K562 (cell line): ENCODE results near the gene S100A7A. TPM values are rescaled to one million over a fixed set of nuclear protein-coding genes. Genes with fewer than 3 reads are reported as not detected.

Experiments used
- ATAC-seq: fragments of 200-7000 bp; cut with Tn5 transposase; 3 replicates; pipeline ENCODE4 v1.9.1; 2020; ENCODE audit warnings: moderate library complexity
- BruUV-seq: library from RNA; stranded (reverse); fragments of 400-500 nt; replicated peaks from 2 replicates; lab custom pipeline; 2021; lab: Mats Ljungman, UMichigan
- CTCF ChIA-PET: fragments of 300-600 bp; formaldehyde crosslinking; extraction: SDS; loops from one replicate; lab custom pipeline; 2021; ENCODE audit warnings: low intra/inter-chr PET ratio; lab: Yijun Ruan, JAX
- POLR2A ChIA-PET: fragments of 300-600, 350-650 bp; sonication (Branson Sonifier 250); formaldehyde crosslinking; extraction: SDS; loops from one replicate; lab custom pipeline; 2021; ENCODE audit warnings: antibody characterized with exemption, inconsistent platforms; lab: Yijun Ruan, JAX
- DNase-seq, 4 experiments: peaks; one replicate each; pipeline versions ENCODE4 v3.0.0 to v3.0.0-alpha.2; 2011 to 2018; ENCODE audit warnings: low spot score in 3 of 4, mixed read lengths in 3 of 4; ENCODE audit errors: extremely low read depth in 1 of 4
- FAIRE-seq: peaks from 2 replicates; lab custom pipeline; 2011; peaks lifted over from hg19 to GRCh38; lab: Jason Lieb, UNC
- H2AFZ ChIP-seq: 2 replicates; pipeline ENCODE4 v1.6.0; 2011; ENCODE audit warnings: low read depth, low read length, control low read depth, inconsistent platforms
- H3K27ac ChIP-seq: fragments of 200-600 bp; 3 replicates; pipeline ENCODE4 v1.8.0; 2011; ENCODE audit warnings: low read depth, mild to moderate bottlenecking, control low read depth, inconsistent platforms, low read length, moderate library complexity, mixed read lengths; ENCODE audit errors: extremely low read depth
- H3K27me3 ChIP-seq, 2 experiments: fragments of 300-600 bp in 1 of 2; 2 replicates in 1 of 2; 3 replicates in 1 of 2; pipeline versions ENCODE4 v1.6.0 to v1.8.0; 2011; ENCODE audit warnings: inconsistent platforms in 2 of 2, low read length in 2 of 2, mild to moderate bottlenecking in 1 of 2, mixed read lengths in 1 of 2, moderate library complexity in 1 of 2; ENCODE audit not compliant: control insufficient read depth in 2 of 2, insufficient read depth in 2 of 2
- H3K36me3 ChIP-seq: fragments of 300-600 bp; 3 replicates; pipeline ENCODE4 v1.8.0; 2011; ENCODE audit warnings: mild to moderate bottlenecking, low read length, inconsistent platforms; ENCODE audit not compliant: control insufficient read depth, insufficient read depth
- H3K4me1 ChIP-seq, 2 experiments: fragments of 200-600 bp in 1 of 2; replicated peaks in 1 of 2; 2 replicates in 1 of 2; 3 replicates in 1 of 2; pipeline versions ENCODE4 v1.5.1 to v1.8.0; 2011; ENCODE audit warnings: inconsistent platforms in 2 of 2, low read length in 2 of 2, mild to moderate bottlenecking in 1 of 2, mixed read lengths in 1 of 2, moderate library complexity in 1 of 2; ENCODE audit not compliant: control insufficient read depth in 2 of 2, insufficient read depth in 2 of 2
- H3K4me2 ChIP-seq: 2 replicates; pipeline ENCODE4 v1.6.1; 2011; ENCODE audit warnings: low read length, control low read depth, inconsistent platforms, mixed read lengths; ENCODE audit not compliant: insufficient read depth
- H3K4me3 ChIP-seq: fragments of 200-600 bp; sonication (generic), shearing (Covaris generic); 2 replicates; pipeline ENCODE4 v1.5.1; 2016; ENCODE audit warnings: control low read depth, inconsistent platforms
- H3K79me2 ChIP-seq: fragments of 200-600 bp; 3 replicates; pipeline ENCODE4 v1.8.0; 2011; ENCODE audit warnings: low read length, inconsistent platforms; ENCODE audit not compliant: control insufficient read depth, insufficient read depth
- H3K9ac ChIP-seq, 2 experiments: 2 replicates each; pipeline versions ENCODE4 v1.6.0 to v1.6.1; 2011; ENCODE audit warnings: low read depth in 2 of 2, low read length in 2 of 2, control low read depth in 1 of 2, inconsistent platforms in 1 of 2, mild to moderate bottlenecking in 1 of 2, mixed read lengths in 1 of 2; ENCODE audit not compliant: insufficient read depth in 1 of 2
- H3K9me1 ChIP-seq: one replicate; pipeline ENCODE4 v1.6.0; 2011; ENCODE audit warnings: inconsistent platforms, mild to moderate bottlenecking, low read length, moderate library complexity; ENCODE audit not compliant: control insufficient read depth, insufficient read depth
- H3K9me3 ChIP-seq: replicated peaks from 2 replicates; pipeline ENCODE4 v1.5.1; 2011; ENCODE audit warnings: low read depth, low read length, inconsistent platforms; ENCODE audit not compliant: control insufficient read depth, insufficient read depth
- H4K20me1 ChIP-seq: replicated peaks from 2 replicates; pipeline ENCODE4 v1.6.1; 2011; ENCODE audit warnings: low read length, inconsistent platforms, mixed read lengths; ENCODE audit not compliant: control insufficient read depth, insufficient read depth
- ATF1 ChIP-seq, 2 experiments: fragments of 450-650 bp in 1 of 2; IDR thresholded peaks; 2 replicates each; pipeline ENCODE4 v1.6.1; 2016; ENCODE audit warnings: missing compliant biosample characterization in 1 of 2, missing genetic modification characterization in 1 of 2
- BHLHE40 ChIP-seq: IDR thresholded peaks from 2 replicates; pipeline ENCODE4 v1.6.1; 2011; ENCODE audit warnings: low read length, improper control_type of control experiment
- CEBPB ChIP-seq: fragments of 450-650 bp; IDR thresholded peaks from 2 replicates; pipeline ENCODE4 v1.6.1; 2016; ENCODE audit warnings: missing genetic modification characterization, missing compliant biosample characterization
- CXXC5 ChIP-seq: fragments of 250-450 bp; sonication (Bioruptor Pico); IDR thresholded peaks from 2 replicates; pipeline ENCODE4 v1.8.0; 2022; ENCODE audit warnings: inconsistent platforms, mild to moderate bottlenecking, moderate library complexity
- KLF1 ChIP-seq: fragments of 450-650 bp; IDR thresholded peaks from 2 replicates; pipeline ENCODE4 v1.6.1; 2016; ENCODE audit warnings: missing genetic modification characterization, missing compliant biosample characterization
- ZC3H8 ChIP-seq: fragments of 450-650 bp; IDR thresholded peaks from 2 replicates; pipeline ENCODE4 v1.6.1; 2017
- WGBS: fragments of 100-300 bp; shearing (Covaris generic); methylation state at CpG from one replicate; pipeline ENCODE4 v1.1.6; 2016; ENCODE audit warnings: low coverage, mixed read lengths; ENCODE audit not compliant: insufficient coverage; ENCODE audit errors: missing lambda C conversion rate; 5-methylcytosine and 5-hydroxymethylcytosine counted together
- in situ Hi-C: fragments of 300-500 bp; cut with MboI; formaldehyde crosslinking; loops from 4 replicates; pipeline ENCODE4 v1.15.0; 2018; ENCODE audit warnings: inconsistent platforms, mixed read lengths
- intact Hi-C: fragments of 100-400 bp; cut with micrococcal nuclease; formaldehyde crosslinking; loops from 2 replicates; pipeline ENCODE4 v1.14.2; 2022
- polyA plus RNA-seq, 8 experiments: library from polyadenylated mRNA; depleted of rRNA in 4 of 8; stranded (reverse) in 5 of 8; unstranded in 3 of 8; fragments of >200 nt; fragmentation: Nextera tagmentation in 2 of 8; fragmentation: Illumina TruSeq in 1 of 8; extraction: Ambion mirVana in 2 of 8; extraction: Trizol in 1 of 8; gene quantifications; 2 replicates each; pipeline versions ENCODE4 v1.2.1 to v1.2.3, GENCODE V29; 2011 to 2014; ENCODE audit warnings: inconsistent platforms in 1 of 8, missing spikeins in 1 of 8
- total RNA-seq, 7 experiments: library from RNA; depleted of rRNA in 6 of 7; stranded (reverse); fragments of >200 nt in 6 of 7; fragmentation: Illumina TruSeq in 2 of 7; extraction: Trizol in 2 of 7; gene quantifications; 2 replicates each; pipeline versions ENCODE4 v1.2.1 to v1.2.3, GENCODE V29; 2011 to 2021; ENCODE audit warnings: low replicate concordance in 1 of 7
- TF ChIP-seq, protein P1 (sequence below): sonication (generic); formaldehyde crosslinking; IDR thresholded peaks from 2 replicates; pipeline ENCODE4 v1.4.0; 2020; ENCODE audit warnings: mild to moderate bottlenecking, missing genetic modification reagents
- TF ChIP-seq, protein P2 (sequence below): sonication (generic); formaldehyde crosslinking; IDR thresholded peaks from 2 replicates; pipeline ENCODE4 v1.8.0; 2022; ENCODE audit warnings: missing genetic modification reagents, mild to moderate bottlenecking, moderate library complexity, borderline replicate concordance
- TF ChIP-seq, protein P3 (sequence below): sonication (generic); formaldehyde crosslinking; IDR thresholded peaks from 2 replicates; pipeline ENCODE4 v1.9.0; 2022; ENCODE audit warnings: mild to moderate bottlenecking, missing genetic modification reagents

The S100A7A gene
- total and polyA plus RNA-seq, 9 of the 15 experiments (the other 6 are each of a cell fraction or from before 2014, with no cell fraction given), result not detected

DNA sequence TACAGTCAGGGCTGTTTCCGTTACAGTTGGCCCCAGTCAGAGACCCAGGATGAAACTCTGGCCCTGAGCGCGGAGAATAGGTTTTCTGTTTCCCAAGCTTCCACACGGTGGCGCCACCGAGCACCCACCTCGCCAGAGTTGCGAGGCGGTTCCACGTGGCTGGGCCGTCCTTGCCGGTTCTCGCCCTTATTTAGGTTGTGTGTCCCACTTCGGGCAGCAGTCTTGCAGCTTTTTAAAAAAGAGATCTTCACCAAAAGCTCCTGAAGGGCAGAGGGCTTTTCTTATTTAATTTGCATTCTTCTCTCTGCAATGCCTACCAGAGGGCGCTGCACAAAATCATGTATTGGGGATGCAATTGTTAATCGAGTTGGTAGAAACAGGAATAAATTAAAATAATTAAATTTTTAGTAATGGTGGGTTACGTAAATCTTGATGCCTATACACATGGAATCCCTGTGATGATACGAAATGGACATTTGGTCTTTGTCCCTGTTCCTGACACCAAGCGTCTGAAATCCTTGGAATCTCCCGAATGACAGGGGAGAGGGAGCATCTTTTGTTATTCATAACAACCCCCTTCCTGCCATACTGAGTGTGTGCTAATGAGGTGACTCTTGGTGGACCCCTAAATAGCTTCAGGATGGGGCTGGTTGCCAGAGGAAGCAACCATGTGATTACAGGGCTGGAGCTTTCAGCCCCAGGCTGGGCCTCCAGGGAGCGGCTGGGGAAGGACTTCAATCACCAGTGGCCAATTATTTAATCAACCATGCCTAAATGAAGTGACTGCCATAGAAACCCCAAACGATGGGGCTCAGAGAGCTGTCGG is 49.7 kb downstream of the S100A7A start:
- H4K20me1 ChIP-seq, result no peaks in the 10 kb centered on the region
- no peaks in the 10 kb centered on the region; a peak in 1 of 5 replicates for H3K4me1 ChIP-seq
- in situ Hi-C loops (no loop called here), intact Hi-C loops (no loop called here)
- POLR2A ChIA-PET, result no interaction called here
- no peaks in the 10 kb centered on the region for H3K36me3 ChIP-seq
- no peaks in the 10 kb centered on the region for H3K9me1 ChIP-seq
- peak; percentile 86 for FAIRE-seq
- no peak overlapping the region for H3K27ac ChIP-seq
- peak; percentile 73 to 80 (median 78) for DNase-seq
- peaks cover 0 to 4% of the 10 kb centered on the region in 2 experiments; a peak in 2 of 5 replicates for H3K27me3 ChIP-seq
- H3K9me3 ChIP-seq, result no peaks in the 10 kb centered on the region
- 28% methylated on average over 23 of the region's 23 CpGs for WGBS
- BruUV-seq, result no TSS peak
- H3K4me3 ChIP-seq, result no peak overlapping the region
- H3K79me2 ChIP-seq, result no peaks in the 10 kb centered on the region
- H3K9ac ChIP-seq, result no peak overlapping the region
- H3K4me2 ChIP-seq, result no peak overlapping the region
- peak overlapping the region; percentile 71; the same call in 1 of the 2 replicates for H2AFZ ChIP-seq
- CTCF ChIA-PET, result interaction anchor here (0.5 to 1.3 kb wide), 3 partner anchors 25 to 113 kb away, joined by 3 to 8 read pairs (median 4); no protein-coding TSS in a partner anchor
- peak; percentile 95 for ATAC-seq
- TF ChIP-seq, protein P1, sequence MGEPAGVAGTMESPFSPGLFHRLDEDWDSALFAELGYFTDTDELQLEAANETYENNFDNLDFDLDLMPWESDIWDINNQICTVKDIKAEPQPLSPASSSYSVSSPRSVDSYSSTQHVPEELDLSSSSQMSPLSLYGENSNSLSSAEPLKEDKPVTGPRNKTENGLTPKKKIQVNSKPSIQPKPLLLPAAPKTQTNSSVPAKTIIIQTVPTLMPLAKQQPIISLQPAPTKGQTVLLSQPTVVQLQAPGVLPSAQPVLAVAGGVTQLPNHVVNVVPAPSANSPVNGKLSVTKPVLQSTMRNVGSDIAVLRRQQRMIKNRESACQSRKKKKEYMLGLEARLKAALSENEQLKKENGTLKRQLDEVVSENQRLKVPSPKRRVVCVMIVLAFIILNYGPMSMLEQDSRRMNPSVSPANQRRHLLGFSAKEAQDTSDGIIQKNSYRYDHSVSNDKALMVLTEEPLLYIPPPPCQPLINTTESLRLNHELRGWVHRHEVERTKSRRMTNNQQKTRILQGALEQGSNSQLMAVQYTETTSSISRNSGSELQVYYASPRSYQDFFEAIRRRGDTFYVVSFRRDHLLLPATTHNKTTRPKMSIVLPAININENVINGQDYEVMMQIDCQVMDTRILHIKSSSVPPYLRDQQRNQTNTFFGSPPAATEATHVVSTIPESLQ (CRISPR knock-in tag), result peak; percentile 74; the same call in 1 of the 2 replicates
- TF ChIP-seq ZC3H8 (no peak), KLF1 (tag) (no peak), ATF1 (CRISPR knock-in tag; IDR thresholded peaks at IDR 0.05) (no peak), ATF1 (tag; IDR thresholded peaks at IDR 0.05) (0 out of 2 replicates have a peak, but pooled peaks have one; percentile 12), CEBPB (tag) (no peak), BHLHE40 (no peak), CXXC5 (CRISPR knock-in tag) (peak; percentile 66)
- TF ChIP-seq, protein P2, sequence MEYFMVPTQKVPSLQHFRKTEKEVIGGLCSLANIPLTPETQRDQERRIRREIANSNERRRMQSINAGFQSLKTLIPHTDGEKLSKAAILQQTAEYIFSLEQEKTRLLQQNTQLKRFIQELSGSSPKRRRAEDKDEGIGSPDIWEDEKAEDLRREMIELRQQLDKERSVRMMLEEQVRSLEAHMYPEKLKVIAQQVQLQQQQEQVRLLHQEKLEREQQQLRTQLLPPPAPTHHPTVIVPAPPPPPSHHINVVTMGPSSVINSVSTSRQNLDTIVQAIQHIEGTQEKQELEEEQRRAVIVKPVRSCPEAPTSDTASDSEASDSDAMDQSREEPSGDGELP (CRISPR knock-in tag), result peak; percentile 19; the same call in 1 of the 2 replicates
- TF ChIP-seq, protein P3, sequence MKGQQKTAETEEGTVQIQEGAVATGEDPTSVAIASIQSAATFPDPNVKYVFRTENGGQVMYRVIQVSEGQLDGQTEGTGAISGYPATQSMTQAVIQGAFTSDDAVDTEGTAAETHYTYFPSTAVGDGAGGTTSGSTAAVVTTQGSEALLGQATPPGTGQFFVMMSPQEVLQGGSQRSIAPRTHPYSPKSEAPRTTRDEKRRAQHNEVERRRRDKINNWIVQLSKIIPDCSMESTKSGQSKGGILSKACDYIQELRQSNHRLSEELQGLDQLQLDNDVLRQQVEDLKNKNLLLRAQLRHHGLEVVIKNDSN (CRISPR knock-in tag), result peak; percentile 15; the same call in 1 of the 2 replicates
